Central memory CD4-positive, alpha-beta T cell (primary cell): Measurements from ENCODE around the gene USH1G.

Experiments used
- DNase-seq: peaks from one replicate; pipeline ENCODE4 v3.0.0; 2022

Gene USH1G

GRCh38 chr17:74953134-74953687, 30.2 kb upstream of the USH1G start:
- DNase-seq: no peak

GRCh38 chr17:74952431-74953133, 29.5 kb upstream of the USH1G start:
- DNase-seq: no peak

GRCh38 chr17:74951680-74952421, 28.8 kb upstream of the USH1G start:
- DNase-seq: no peak

GRCh38 chr17:74951065-74951464, 28.0 kb upstream of the USH1G start:
- DNase-seq: no peak

GRCh38 chr17:74950207-74950606, 27.2 kb upstream of the USH1G start:
- DNase-seq: no peak

- DNase-seq: no peak
These were observed 26.5 kb upstream of the USH1G start for GRCh38 chr17:74949455-74950115.

GRCh38 chr17:74947041-74947754, 24.1 kb upstream of the USH1G start:
- DNase-seq: no peak

GRCh38 chr17:74946641-74947040, 23.6 kb upstream of the USH1G start:
- no peak for DNase-seq

- DNase-seq: no peak
These were observed 22.5 kb upstream of the USH1G start for GRCh38 chr17:74945543-74945942.

GRCh38 chr17:74943808-74944522, 20.9 kb upstream of the USH1G start:
- no peak for DNase-seq

- no peak for DNase-seq
These were observed 18.2 kb upstream of the USH1G start for GRCh38 chr17:74941128-74941725.

- DNase-seq: no peak
These were observed 16.5 kb upstream of the USH1G start for GRCh38 chr17:74939534-74939933.

GRCh38 chr17:74938194-74938950, 15.3 kb upstream of the USH1G start:
- DNase-seq: no peak

- DNase-seq: no peak
These were observed 14.3 kb upstream of the USH1G start for GRCh38 chr17:74937064-74938051.

GRCh38 chr17:74936470-74936799, 13.4 kb upstream of the USH1G start:
- DNase-seq: no peak

- no peak for DNase-seq
These were observed 12.8 kb upstream of the USH1G start, which contains the start of gene OTOP3 for GRCh38 chr17:74935585-74936469. TSS of gene OTOP3 (plus strand) at chr17:74935898. CDS start at chr17:74935922, 24 bp downstream.

- no peak for DNase-seq
These were observed 12.0 kb upstream of the USH1G start for GRCh38 chr17:74935048-74935447.

GRCh38 chr17:74930535-74931036, 7.5 kb upstream of the USH1G start:
- DNase-seq: no peak
